HepG2 (cell line): Measurements from ENCODE around the gene FHIP2A. TPM values are rescaled to one million over a fixed set of nuclear protein-coding genes. Genes with fewer than 3 reads are reported as not detected.

Experiments used
- ARNT2 ChIP-seq: sonication (generic); formaldehyde crosslinking; IDR thresholded peaks from 2 replicates; pipeline ENCODE4 v1.8.0; 2022; ENCODE audit warnings: mild to moderate bottlenecking, low read depth, missing genetic modification reagents, moderate library complexity
- ARNTL ChIP-seq: sonication (generic); formaldehyde crosslinking; IDR thresholded peaks from 2 replicates; pipeline ENCODE4 v1.4.0; 2020; ENCODE audit warnings: mild to moderate bottlenecking, missing genetic modification reagents
- BCL6 ChIP-seq: IDR thresholded peaks from 2 replicates; pipeline ENCODE4 v1.6.1; 2016; ENCODE audit warnings: missing genetic modification reagents, missing compliant biosample characterization
- CBX1 ChIP-seq: IDR thresholded peaks from one replicate; pipeline ENCODE4 v1.6.1; 2016; ENCODE audit warnings: antibody characterized with exemption, low read depth
- CENPT ChIP-seq: sonication (generic); formaldehyde crosslinking; IDR thresholded peaks from 2 replicates; pipeline ENCODE4 v1.8.0; 2022; ENCODE audit warnings: low read depth, mild to moderate bottlenecking, moderate library complexity, missing genetic modification reagents
- IKZF1 ChIP-seq: fragments of 450-650 bp; IDR thresholded peaks from 2 replicates; pipeline ENCODE4 v1.7.1; 2016
- MYC ChIP-seq: sonication (generic); formaldehyde crosslinking; IDR thresholded peaks from 2 replicates; pipeline ENCODE4 v1.9.0; 2021; ENCODE audit warnings: missing genetic modification reagents, borderline replicate concordance
- NAIF1 ChIP-seq: sonication (generic); formaldehyde crosslinking; IDR thresholded peaks from 2 replicates; pipeline ENCODE4 v1.5.0; 2020; ENCODE audit warnings: mild to moderate bottlenecking, missing genetic modification reagents, borderline replicate concordance
- SMAD9 ChIP-seq: sonication (generic); formaldehyde crosslinking; IDR thresholded peaks from 2 replicates; pipeline ENCODE4 v1.5.1; 2020; ENCODE audit warnings: mild to moderate bottlenecking, missing genetic modification reagents
- SRSF9 ChIP-seq: fragments of 200-400 bp; formaldehyde crosslinking; IDR thresholded peaks from 2 replicates; pipeline ENCODE4 v1.6.1; 2018; ENCODE audit warnings: borderline replicate concordance, mild to moderate bottlenecking, low read depth, low read length; ENCODE audit not compliant: insufficient read depth, poor library complexity, severe bottlenecking
- UBTF ChIP-seq: sonication (generic); formaldehyde crosslinking; IDR thresholded peaks from 2 replicates; pipeline ENCODE4 v1.4.0; 2020; ENCODE audit warnings: mild to moderate bottlenecking, missing genetic modification reagents
- ZNF101 ChIP-seq: sonication (generic); formaldehyde crosslinking; IDR thresholded peaks from 2 replicates; pipeline ENCODE4 v1.4.0; 2020; ENCODE audit warnings: mild to moderate bottlenecking, low read depth, missing genetic modification reagents, borderline replicate concordance
- ZNF407 ChIP-seq: sonication (generic); formaldehyde crosslinking; IDR thresholded peaks from one replicate; pipeline ENCODE4 v1.5.1; 2020; ENCODE audit warnings: mild to moderate bottlenecking, missing genetic modification reagents; ENCODE audit errors: not compliant biosample characterization
- ZNF468 ChIP-seq: sonication (generic); formaldehyde crosslinking; IDR thresholded peaks from 2 replicates; pipeline ENCODE4 v1.8.0; 2022; ENCODE audit warnings: mild to moderate bottlenecking, moderate library complexity, missing genetic modification reagents
- ZSCAN22 ChIP-seq: sonication (generic); formaldehyde crosslinking; IDR thresholded peaks from 2 replicates; pipeline ENCODE4 v1.4.0; 2020; ENCODE audit warnings: mild to moderate bottlenecking, missing genetic modification reagents
- ZXDC ChIP-seq: sonication (generic); formaldehyde crosslinking; IDR thresholded peaks from 2 replicates; pipeline ENCODE4 v1.5.0; 2020; ENCODE audit warnings: mild to moderate bottlenecking, missing genetic modification reagents
- polyA plus RNA-seq, 8 experiments: library from polyadenylated mRNA; depleted of rRNA in 3 of 8; stranded (reverse) in 7 of 8; unstranded in 1 of 8; fragments of >200 nt; fragmentation: Illumina TruSeq in 4 of 8; extraction: Trizol in 4 of 8; gene quantifications; 2 replicates each; pipeline versions ENCODE4 v1.2.1 to v1.2.3, GENCODE V29; 2011 to 2016; ENCODE audit warnings: low read depth in 4 of 8, missing spikeins in 1 of 8, mixed read lengths in 1 of 8; ENCODE audit not compliant: insufficient read depth in 1 of 8
- total RNA-seq, 5 experiments: library from RNA; depleted of rRNA; stranded (reverse); fragments of >200 nt; fragmentation: Illumina TruSeq; extraction: Trizol; gene quantifications; 2 replicates each; pipeline ENCODE4 v1.2.3, GENCODE V29; 2016; ENCODE audit warnings: low read depth in 1 of 5

FHIP2A gene
- total and polyA plus RNA-seq, 2 of the 13 experiments (the other 11 are each of a cell fraction or from before 2014, with no cell fraction given) = 6.5 to 8.3 TPM

- TF ChIP-seq ZSCAN22 (CRISPR knock-in tag) = no peak
- no peak for TF ChIP-seq ZXDC (CRISPR knock-in tag)
- no peak for TF ChIP-seq CBX1
- no peak for TF ChIP-seq ARNTL (CRISPR knock-in tag)
- TF ChIP-seq ZNF101 (CRISPR knock-in tag) = no peak
- TF ChIP-seq ZNF468 (CRISPR knock-in tag) = no peak
- TF ChIP-seq IKZF1 = no peak
- no peak for TF ChIP-seq SMAD9 (CRISPR knock-in tag)
- peak; percentile 98; the same call in 1 of the 2 replicates for TF ChIP-seq UBTF (CRISPR knock-in tag)
- peak; percentile 27; the same call in 1 of the 2 replicates for TF ChIP-seq ARNT2
- no peak for TF ChIP-seq NAIF1 (CRISPR knock-in tag)
- TF ChIP-seq ZNF407 (CRISPR knock-in tag) = no peak
- no peak for TF ChIP-seq SRSF9
- no peak for TF ChIP-seq CENPT (CRISPR knock-in tag)
- TF ChIP-seq BCL6 (CRISPR knock-in tag) = no peak
- TF ChIP-seq MYC (CRISPR knock-in tag) = peak; percentile 28; the same call in 1 of the 2 replicates
These were observed 399 bp downstream of the FHIP2A start (continued) for GRCh38 chr10:114821915-114822443.
